HepG2 (cell line): ENCODE data around the gene U2AF1L4. TPM values are rescaled to one million over a fixed set of nuclear protein-coding genes. Genes with fewer than 3 reads are reported as not detected.

Experiments used
- ARID2 ChIP-seq: sonication (generic); formaldehyde crosslinking; IDR thresholded peaks from 2 replicates; pipeline ENCODE4 v1.8.1; 2022; ENCODE audit warnings: mild to moderate bottlenecking, missing genetic modification reagents, borderline replicate concordance
- ATM ChIP-seq: fragments of 450-650 bp; IDR thresholded peaks from 2 replicates; pipeline ENCODE4 v1.7.1; 2017; ENCODE audit warnings: mild to moderate bottlenecking, borderline replicate concordance
- FOXK2 ChIP-seq: fragments of 450-650 bp; IDR thresholded peaks from 2 replicates; pipeline ENCODE4 v1.6.1; 2016
- MAZ ChIP-seq, 2 experiments: sonication (generic) in 1 of 2; formaldehyde crosslinking in 1 of 2; IDR thresholded peaks; 2 replicates each; pipeline versions ENCODE4 v1.5.0 to v1.6.1; 2012 to 2020; ENCODE audit warnings: low read depth in 2 of 2, mild to moderate bottlenecking in 2 of 2, borderline replicate concordance in 1 of 2, improper control_type of control experiment in 1 of 2, low read length in 1 of 2, missing genetic modification reagents in 1 of 2, moderate library complexity in 1 of 2
- MBD4 ChIP-seq: IDR thresholded peaks from 2 replicates; pipeline ENCODE4 v1.6.1; 2012; ENCODE audit warnings: low read length, inconsistent platforms, borderline replicate concordance
- NCOR1 ChIP-seq: fragments of 200-600 bp; sonication (generic); IDR thresholded peaks from 2 replicates; pipeline ENCODE4 v1.7.0; 2017; ENCODE audit warnings: antibody characterized with exemption, low read length, borderline replicate concordance
- SOX13 ChIP-seq, 3 experiments: fragments of 450-650 bp in 1 of 3; sonication (generic) in 1 of 3; formaldehyde crosslinking in 1 of 3; IDR thresholded peaks in 2 of 3; conservative IDR thresholded peaks in 1 of 3; 2 replicates each; pipeline versions ENCODE4 v1.5.0 to v1.6.1; 2016 to 2020; ENCODE audit warnings: antibody characterized with exemption in 1 of 3, mild to moderate bottlenecking in 1 of 3, missing compliant biosample characterization in 1 of 3, missing genetic modification reagents in 1 of 3, moderate library complexity in 1 of 3
- SUZ12 ChIP-seq: fragments of 150-350 bp; IDR thresholded peaks from 2 replicates; pipeline ENCODE4 v1.6.1; 2014; ENCODE audit warnings: low read depth, low read length
- TBX3 ChIP-seq: fragments of 450-650 bp; IDR thresholded peaks from 2 replicates; pipeline ENCODE4 v1.6.1; 2017; ENCODE audit warnings: antibody characterized with exemption, mild to moderate bottlenecking, inconsistent platforms, borderline replicate concordance
- TOPORS ChIP-seq: sonication (generic); formaldehyde crosslinking; IDR thresholded peaks from 2 replicates; pipeline ENCODE4 v1.8.0; 2023; ENCODE audit warnings: mild to moderate bottlenecking, missing genetic modification reagents
- ZBTB42 ChIP-seq: sonication (generic); formaldehyde crosslinking; IDR thresholded peaks from 2 replicates; pipeline ENCODE4 v1.5.0; 2020; ENCODE audit warnings: mild to moderate bottlenecking, missing genetic modification reagents
- ZNF317 ChIP-seq: sonication (generic); formaldehyde crosslinking; IDR thresholded peaks from 2 replicates; pipeline ENCODE4 v1.5.0; 2020; ENCODE audit warnings: mild to moderate bottlenecking, missing genetic modification reagents
- ZNF367 ChIP-seq: sonication (generic); formaldehyde crosslinking; IDR thresholded peaks from 2 replicates; pipeline ENCODE4 v1.4.0; 2020; ENCODE audit warnings: missing genetic modification reagents, borderline replicate concordance
- ZNF570 ChIP-seq: sonication (generic); formaldehyde crosslinking; IDR thresholded peaks from 2 replicates; pipeline ENCODE4 v1.4.0; 2020; ENCODE audit warnings: mild to moderate bottlenecking, missing genetic modification reagents, borderline replicate concordance
- ZNF652 ChIP-seq: IDR thresholded peaks from 2 replicates; pipeline ENCODE4 v1.6.1; 2016; ENCODE audit warnings: low read depth, borderline replicate concordance
- ZSCAN22 ChIP-seq: sonication (generic); formaldehyde crosslinking; IDR thresholded peaks from 2 replicates; pipeline ENCODE4 v1.4.0; 2020; ENCODE audit warnings: mild to moderate bottlenecking, missing genetic modification reagents
- polyA plus RNA-seq, 8 experiments: library from polyadenylated mRNA; depleted of rRNA in 3 of 8; stranded (reverse) in 7 of 8; unstranded in 1 of 8; fragments of >200 nt; fragmentation: Illumina TruSeq in 4 of 8; extraction: Trizol in 4 of 8; gene quantifications; 2 replicates each; pipeline versions ENCODE4 v1.2.1 to v1.2.3, GENCODE V29; 2011 to 2016; ENCODE audit warnings: low read depth in 4 of 8, missing spikeins in 1 of 8, mixed read lengths in 1 of 8; ENCODE audit not compliant: insufficient read depth in 1 of 8
- total RNA-seq, 5 experiments: library from RNA; depleted of rRNA; stranded (reverse); fragments of >200 nt; fragmentation: Illumina TruSeq; extraction: Trizol; gene quantifications; 2 replicates each; pipeline ENCODE4 v1.2.3, GENCODE V29; 2016; ENCODE audit warnings: low read depth in 1 of 5
- TF ChIP-seq, protein P1 (sequence below): sonication (generic); formaldehyde crosslinking; IDR thresholded peaks from 2 replicates; pipeline ENCODE4 v1.4.0; 2020; ENCODE audit warnings: missing genetic modification reagents, borderline replicate concordance
- TF ChIP-seq, protein P2 (sequence below): sonication (generic); formaldehyde crosslinking; IDR thresholded peaks from 2 replicates; pipeline ENCODE4 v1.4.0; 2020; ENCODE audit warnings: missing genetic modification reagents, mild to moderate bottlenecking, borderline replicate concordance

The U2AF1L4 gene
- total and polyA plus RNA-seq, 2 of the 13 experiments (the other 11 are each of a cell fraction or from before 2014, with no cell fraction given) = 7.9 to 15.4 TPM

DNA sequence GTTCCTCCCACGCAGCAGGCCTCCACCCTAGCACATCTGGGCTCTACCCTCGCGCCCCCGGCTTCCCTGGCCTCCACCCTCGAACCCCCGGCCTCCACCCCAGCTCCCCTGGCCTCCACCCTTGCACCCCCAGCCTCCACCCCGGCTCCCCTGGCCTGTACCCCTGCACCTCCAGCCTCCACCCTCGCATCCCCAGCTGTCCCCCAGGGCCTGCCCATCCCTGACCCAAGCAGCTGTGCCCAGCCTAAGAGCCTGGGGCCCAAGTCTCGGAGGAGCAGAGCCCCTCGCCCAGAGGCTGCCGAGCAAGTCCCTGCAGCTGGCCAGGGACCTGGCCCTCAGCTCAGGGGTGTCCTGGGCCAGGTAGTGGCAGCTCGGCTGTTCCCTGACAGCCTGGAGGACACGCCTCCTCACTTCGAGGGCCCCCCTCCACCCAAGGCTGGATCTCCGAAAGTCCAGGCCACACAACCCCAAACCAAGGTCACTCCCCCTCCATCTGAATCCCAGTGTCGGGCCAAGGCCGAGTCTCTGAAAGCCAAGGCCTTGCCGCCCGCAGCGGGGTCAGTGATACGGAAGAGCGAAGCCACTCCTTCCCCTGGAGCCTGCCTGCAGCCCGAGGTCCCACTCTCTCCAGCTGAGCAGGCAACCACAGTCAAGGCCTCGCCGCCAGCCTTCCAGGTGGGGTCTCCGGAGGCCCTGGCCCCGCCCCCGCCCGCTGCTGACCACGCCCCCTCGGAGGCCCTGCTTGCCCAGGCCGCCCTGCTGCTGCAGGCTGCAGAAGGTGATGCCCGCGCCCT lies 22.3 kb upstream of the U2AF1L4 start (continued):
- TF ChIP-seq, protein P1, sequence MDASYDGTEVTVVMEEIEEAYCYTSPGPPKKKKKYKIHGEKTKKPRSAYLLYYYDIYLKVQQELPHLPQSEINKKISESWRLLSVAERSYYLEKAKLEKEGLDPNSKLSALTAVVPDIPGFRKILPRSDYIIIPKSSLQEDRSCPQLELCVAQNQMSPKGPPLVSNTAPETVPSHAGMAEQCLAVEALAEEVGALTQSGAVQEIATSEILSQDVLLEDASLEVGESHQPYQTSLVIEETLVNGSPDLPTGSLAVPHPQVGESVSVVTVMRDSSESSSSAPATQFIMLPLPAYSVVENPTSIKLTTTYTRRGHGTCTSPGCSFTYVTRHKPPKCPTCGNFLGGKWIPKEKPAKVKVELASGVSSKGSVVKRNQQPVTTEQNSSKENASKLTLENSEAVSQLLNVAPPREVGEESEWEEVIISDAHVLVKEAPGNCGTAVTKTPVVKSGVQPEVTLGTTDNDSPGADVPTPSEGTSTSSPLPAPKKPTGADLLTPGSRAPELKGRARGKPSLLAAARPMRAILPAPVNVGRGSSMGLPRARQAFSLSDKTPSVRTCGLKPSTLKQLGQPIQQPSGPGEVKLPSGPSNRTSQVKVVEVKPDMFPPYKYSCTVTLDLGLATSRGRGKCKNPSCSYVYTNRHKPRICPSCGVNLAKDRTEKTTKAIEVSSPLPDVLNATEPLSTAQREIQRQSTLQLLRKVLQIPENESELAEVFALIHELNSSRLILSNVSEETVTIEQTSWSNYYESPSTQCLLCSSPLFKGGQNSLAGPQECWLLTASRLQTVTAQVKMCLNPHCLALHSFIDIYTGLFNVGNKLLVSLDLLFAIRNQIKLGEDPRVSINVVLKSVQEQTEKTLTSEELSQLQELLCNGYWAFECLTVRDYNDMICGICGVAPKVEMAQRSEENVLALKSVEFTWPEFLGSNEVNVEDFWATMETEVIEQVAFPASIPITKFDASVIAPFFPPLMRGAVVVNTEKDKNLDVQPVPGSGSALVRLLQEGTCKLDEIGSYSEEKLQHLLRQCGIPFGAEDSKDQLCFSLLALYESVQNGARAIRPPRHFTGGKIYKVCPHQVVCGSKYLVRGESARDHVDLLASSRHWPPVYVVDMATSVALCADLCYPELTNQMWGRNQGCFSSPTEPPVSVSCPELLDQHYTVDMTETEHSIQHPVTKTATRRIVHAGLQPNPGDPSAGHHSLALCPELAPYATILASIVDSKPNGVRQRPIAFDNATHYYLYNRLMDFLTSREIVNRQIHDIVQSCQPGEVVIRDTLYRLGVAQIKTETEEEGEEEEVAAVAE (CRISPR knock-in tag) = no peak
- TF ChIP-seq TOPORS (CRISPR knock-in tag) = no peak
- no peak for TF ChIP-seq ZNF317 (CRISPR knock-in tag)
- TF ChIP-seq TBX3 = no peak
- no peak for TF ChIP-seq ZNF367 (CRISPR knock-in tag)
- TF ChIP-seq MAZ (IDR thresholded peaks at IDR 0.05; ENCODE audit: borderline replicate concordance, low read depth, low read length) = no peak
- no peak for TF ChIP-seq MAZ (CRISPR knock-in tag; IDR thresholded peaks at IDR 0.05; ENCODE audit: low read depth)
- TF ChIP-seq, protein P2, sequence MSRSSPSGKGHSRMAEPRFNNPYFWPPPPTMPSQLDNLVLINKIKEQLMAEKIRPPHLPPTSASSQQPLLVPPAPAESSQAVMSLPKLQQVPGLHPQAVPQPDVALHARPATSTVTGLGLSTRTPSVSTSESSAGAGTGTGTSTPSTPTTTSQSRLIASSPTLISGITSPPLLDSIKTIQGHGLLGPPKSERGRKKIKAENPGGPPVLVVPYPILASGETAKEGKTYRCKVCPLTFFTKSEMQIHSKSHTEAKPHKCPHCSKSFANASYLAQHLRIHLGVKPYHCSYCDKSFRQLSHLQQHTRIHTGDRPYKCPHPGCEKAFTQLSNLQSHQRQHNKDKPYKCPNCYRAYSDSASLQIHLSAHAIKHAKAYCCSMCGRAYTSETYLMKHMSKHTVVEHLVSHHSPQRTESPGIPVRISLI (CRISPR knock-in tag) = no peak
- TF ChIP-seq FOXK2 = no peak
- TF ChIP-seq NCOR1 = no peak
- no peak for TF ChIP-seq ARID2 (CRISPR knock-in tag)
- no peak for TF ChIP-seq ZNF570 (CRISPR knock-in tag)
- no peak for TF ChIP-seq MBD4
- no peak for TF ChIP-seq SUZ12
- no peak for TF ChIP-seq ZSCAN22 (CRISPR knock-in tag)
- TF ChIP-seq ATM = no peak
- no peak for TF ChIP-seq ZNF652 (CRISPR knock-in tag)
- no peak for TF ChIP-seq SOX13 (IDR thresholded peaks at IDR 0.05)
- TF ChIP-seq SOX13 (CRISPR knock-in tag; conservative IDR thresholded peaks at IDR 0.05 in 1 of 2, IDR thresholded peaks at IDR 0.05 in 1 of 2) = no peak
- TF ChIP-seq ZBTB42 (CRISPR knock-in tag) = no peak
